Measurements from ENCODE around the gene VTI1A.
"Not testable (repeated sequence)": the region's sequence is repeated elsewhere in the genome, so short reads cannot be mapped to it uniquely, and the experiment has no call there.

VTI1A gene

GRCh38 chr10:112454910-112455779, 8.1 kb downstream of the VTI1A start:
- DNase-seq, result no peak

- DNase-seq, result no peak
Observed at GRCh38 chr10:112456533-112456932, 9.5 kb downstream of the VTI1A start.

- no peak for DNase-seq
Observed at GRCh38 chr10:112460366-112460765, 13.4 kb downstream of the VTI1A start.

GRCh38 chr10:112461029-112461887, 14.2 kb downstream of the VTI1A start:
- no peak for DNase-seq

GRCh38 chr10:112464074-112464473, 17.1 kb downstream of the VTI1A start:
- not testable (repeated sequence) for DNase-seq

GRCh38 chr10:112465299-112465883, 18.4 kb downstream of the VTI1A start:
- no peak for DNase-seq

GRCh38 chr10:112466802-112467201, 19.8 kb downstream of the VTI1A start:
- DNase-seq, result no peak

- no peak for DNase-seq
Observed at GRCh38 chr10:112467541-112468075, 20.6 kb downstream of the VTI1A start.

- no peak for DNase-seq
Observed at GRCh38 chr10:112471878-112472487, 25.0 kb downstream of the VTI1A start.

GRCh38 chr10:112475575-112476218, 28.7 kb downstream of the VTI1A start:
- no peak for DNase-seq

- DNase-seq, result no peak
Observed at GRCh38 chr10:112481602-112482001, 34.6 kb downstream of the VTI1A start.

- no peak for DNase-seq
Observed at GRCh38 chr10:112484399-112484798, 37.4 kb downstream of the VTI1A start.

- DNase-seq, result no peak
Observed at GRCh38 chr10:112487964-112488363, 40.9 kb downstream of the VTI1A start.

- DNase-seq, result no peak
Observed at GRCh38 chr10:112490545-112490944, 43.5 kb downstream of the VTI1A start.

GRCh38 chr10:112491144-112491543, 44.1 kb downstream of the VTI1A start:
- no peak for DNase-seq

- no peak for DNase-seq
Observed at GRCh38 chr10:112492736-112493135, 45.7 kb downstream of the VTI1A start.

GRCh38 chr10:112497347-112497950, 50.4 kb downstream of the VTI1A start:
- no peak for DNase-seq

- no peak for DNase-seq
Observed at GRCh38 chr10:112498806-112499205, 51.8 kb downstream of the VTI1A start.

GRCh38 chr10:112499985-112500384, 53.0 kb downstream of the VTI1A start:
- DNase-seq, result not testable (repeated sequence)

GRCh38 chr10:112502536-112502935, 55.5 kb downstream of the VTI1A start:
- DNase-seq, result no peak

GRCh38 chr10:112503643-112504042, 56.6 kb downstream of the VTI1A start:
- DNase-seq, result no peak

GRCh38 chr10:112507046-112507445, 60.0 kb downstream of the VTI1A start:
- DNase-seq, result no peak

Data from activated CD4-positive, alpha-beta T cell treated with anti-CD3 and anti-CD28 coated beads, Interleukin-2, amount 50 U/mL, for 1 hour (primary cell).